A673 (cell line): ENCODE results near the gene PALB2. TPM values are rescaled to one million over a fixed set of nuclear protein-coding genes. Genes with fewer than 3 reads are reported as not detected.

Experiments used
- BruUV-seq: library from RNA; stranded (reverse); fragments of 400-500 nt; replicated peaks from 2 replicates; lab custom pipeline; 2021; lab: Mats Ljungman, UMichigan
- CTCF ChIA-PET: fragments of 300-600 bp; sonication (Branson Sonifier 250); formaldehyde crosslinking; loops from one replicate; lab custom pipeline; 2022; ENCODE audit warnings: antibody characterized with exemption; lab: Charles Lee
- POLR2A ChIA-PET: fragments of 300-600 bp; sonication (Branson Sonifier 250); formaldehyde crosslinking; loops from one replicate; lab custom pipeline; 2022; ENCODE audit warnings: antibody characterized with exemption; ENCODE audit not compliant: low non-redundant PET; lab: Charles Lee
- DNase-seq: peaks from one replicate; pipeline ENCODE4 v3.0.0-alpha.2; 2015; ENCODE audit warnings: low spot score
- H3K27ac ChIP-seq: fragments of 200-600 bp; sonication (generic); 2 replicates; pipeline ENCODE4 v1.5.1; 2016; ENCODE audit warnings: mixed run types, low read depth, mild to moderate bottlenecking, mixed read lengths, antibody characterized with exemption, low read length; ENCODE audit not compliant: poor library complexity, severe bottlenecking
- H3K27me3 ChIP-seq: fragments of 200-600 bp; sonication (generic); replicated peaks from 2 replicates; pipeline ENCODE4 v1.6.1; 2017; ENCODE audit warnings: mixed run types, low read depth, mild to moderate bottlenecking, mixed read lengths, antibody characterized with exemption, low read length; ENCODE audit not compliant: insufficient read depth, poor library complexity
- H3K36me3 ChIP-seq: fragments of 200-600 bp; sonication (generic); 2 replicates; pipeline ENCODE4 v1.6.1; 2016; ENCODE audit warnings: mixed run types, mild to moderate bottlenecking, mixed read lengths, antibody characterized with exemption, low read length; ENCODE audit not compliant: insufficient read depth, poor library complexity, severe bottlenecking
- H3K4me1 ChIP-seq: fragments of 200-600 bp; sonication (generic); 2 replicates; pipeline ENCODE4 v1.6.1; 2017; ENCODE audit warnings: mixed run types, mild to moderate bottlenecking, mixed read lengths, antibody characterized with exemption, low read length; ENCODE audit not compliant: insufficient read depth, poor library complexity, severe bottlenecking
- H3K4me3 ChIP-seq: fragments of 200-600 bp; sonication (generic); 2 replicates; pipeline ENCODE4 v1.5.1; 2016; ENCODE audit warnings: low read depth, mixed run types, mild to moderate bottlenecking, mixed read lengths, low read length; ENCODE audit not compliant: poor library complexity, severe bottlenecking
- H3K9me3 ChIP-seq: fragments of 200-600 bp; sonication (generic); 2 replicates; pipeline ENCODE4 v1.6.1; 2016; ENCODE audit warnings: mixed run types, low read depth, mild to moderate bottlenecking, mixed read lengths, antibody characterized with exemption, low read length; ENCODE audit not compliant: poor library complexity, severe bottlenecking
- CTCF ChIP-seq: fragments of 300-800, 200-600 bp; sonication (generic); conservative IDR thresholded peaks from 2 replicates; pipeline ENCODE4 v1.5.1; 2017; ENCODE audit warnings: low read depth, mild to moderate bottlenecking, antibody characterized with exemption, low read length, moderate library complexity, mixed read lengths
- EZH2 ChIP-seq: fragments of 200-600 bp; sonication (generic); IDR thresholded peaks from 2 replicates; pipeline ENCODE4 v1.6.1; 2017; ENCODE audit warnings: borderline replicate concordance, low read depth, mild to moderate bottlenecking, mixed read lengths, antibody characterized with exemption, low read length; ENCODE audit not compliant: poor library complexity, severe bottlenecking
- intact Hi-C: fragments of 100-400 bp; cut with micrococcal nuclease; formaldehyde crosslinking; loops from one replicate; pipeline ENCODE4 v1.10.0; 2022; ENCODE audit not compliant: unreplicated experiment
- total RNA-seq: library from RNA; stranded (reverse); gene quantifications from 2 replicates; pipeline ENCODE4 v1.2.3, GENCODE V29; 2021

The PALB2 gene
- total RNA-seq, 1 experiment from 2014 or later, result 27.2 TPM

- H3K36me3 ChIP-seq, result peaks cover 49% of the 10 kb centered on the region
- ChIA-PET CTCF (no interaction called here), POLR2A (no interaction called here)
- no peak overlapping the region for H3K4me3 ChIP-seq
- no peaks in the 10 kb centered on the region for H3K27me3 ChIP-seq
- no peaks in the 10 kb centered on the region for H3K9me3 ChIP-seq
- H3K4me1 ChIP-seq, result no peaks in the 10 kb centered on the region
- no peak overlapping the region for H3K27ac ChIP-seq
- DNase-seq, result no peak
- no TSS peak for BruUV-seq
- intact Hi-C loops, result no loop called here
- no peak for TF ChIP-seq EZH2
- no peak for TF ChIP-seq CTCF
Observed at GRCh38 chr16:23572394-23572793, 68.7 kb downstream of the PALB2 start.

GRCh38 chr16:23571895-23572294 is 69.2 kb downstream of the PALB2 start:
- Histone ChIP-seq H3K27me3 (no peaks in the 10 kb centered on the region), H3K4me1 (no peaks in the 10 kb centered on the region), H3K9me3 (no peaks in the 10 kb centered on the region), H3K27ac (no peak overlapping the region), H3K36me3 (peaks cover 54% of the 10 kb centered on the region), H3K4me3 (no peak overlapping the region)
- CTCF ChIA-PET, result no interaction called here
- intact Hi-C loops, result no loop called here
- POLR2A ChIA-PET, result no interaction called here
- no peak for DNase-seq
- TF ChIP-seq CTCF, result no peak
- no TSS peak for BruUV-seq

GRCh38 chr16:23570992-23571632 is 70.0 kb downstream of the PALB2 start:
- ChIA-PET POLR2A (no interaction called here), CTCF (no interaction called here)
- Histone ChIP-seq H3K4me1 (no peaks in the 10 kb centered on the region), H3K36me3 (peaks cover 59% of the 10 kb centered on the region), H3K4me3 (no peak overlapping the region), H3K27me3 (no peaks in the 10 kb centered on the region), H3K27ac (no peak overlapping the region), H3K9me3 (no peaks in the 10 kb centered on the region)
- BruUV-seq, result TSS peak; percentile 6
- DNase-seq, result no peak
- intact Hi-C loops, result no loop called here
- TF ChIP-seq EZH2, result no peak
- no peak for TF ChIP-seq CTCF
